BJ (cell line): Measurements from ENCODE around the gene SORCS1. TPM values are rescaled to one million over a fixed set of nuclear protein-coding genes. Genes with fewer than 3 reads are reported as not detected.

Source experiments
- CTCF ChIA-PET: fragments of 350-600 bp; formaldehyde crosslinking; extraction: SDS; loops from one replicate; lab custom pipeline; 2021; ENCODE audit warnings: antibody characterized with exemption, inconsistent platforms; lab: Yijun Ruan, JAX
- POLR2A ChIA-PET: fragments of 300-600 bp; sonication (Branson Sonifier 250); formaldehyde crosslinking; extraction: SDS; loops from one replicate; lab custom pipeline; 2021; ENCODE audit warnings: antibody characterized with exemption; lab: Charles Lee
- DNase-seq: peaks from one replicate; pipeline ENCODE4 v3.0.0-alpha.2; 2011; ENCODE audit warnings: low read depth
- H3K27me3 ChIP-seq: 2 replicates; pipeline ENCODE4 v1.6.0; 2011; ENCODE audit warnings: low read length; ENCODE audit not compliant: control insufficient read depth, insufficient read depth
- H3K36me3 ChIP-seq: 2 replicates; pipeline ENCODE4 v1.5.1; 2011; ENCODE audit warnings: low read length; ENCODE audit not compliant: control insufficient read depth, insufficient read depth
- H3K4me3 ChIP-seq: 2 replicates; pipeline ENCODE4 v1.5.1; 2011; ENCODE audit warnings: low read depth, mild to moderate bottlenecking, control low read depth, low read length
- polyA plus RNA-seq: library from polyadenylated mRNA; depleted of rRNA; stranded (reverse); fragments of >200 nt; gene quantifications from 2 replicates; pipeline ENCODE4 v1.2.3, GENCODE V29; 2011
- TF ChIP-seq, protein P1 (sequence below): IDR thresholded peaks from 2 replicates; pipeline ENCODE4 v1.5.1; 2011; ENCODE audit warnings: low read depth, mild to moderate bottlenecking, control low read depth, inconsistent platforms, low read length, moderate library complexity; ENCODE audit not compliant: insufficient read depth

Gene SORCS1
- polyA plus RNA-seq, 1 experiment, result 0.01 TPM

DNA sequence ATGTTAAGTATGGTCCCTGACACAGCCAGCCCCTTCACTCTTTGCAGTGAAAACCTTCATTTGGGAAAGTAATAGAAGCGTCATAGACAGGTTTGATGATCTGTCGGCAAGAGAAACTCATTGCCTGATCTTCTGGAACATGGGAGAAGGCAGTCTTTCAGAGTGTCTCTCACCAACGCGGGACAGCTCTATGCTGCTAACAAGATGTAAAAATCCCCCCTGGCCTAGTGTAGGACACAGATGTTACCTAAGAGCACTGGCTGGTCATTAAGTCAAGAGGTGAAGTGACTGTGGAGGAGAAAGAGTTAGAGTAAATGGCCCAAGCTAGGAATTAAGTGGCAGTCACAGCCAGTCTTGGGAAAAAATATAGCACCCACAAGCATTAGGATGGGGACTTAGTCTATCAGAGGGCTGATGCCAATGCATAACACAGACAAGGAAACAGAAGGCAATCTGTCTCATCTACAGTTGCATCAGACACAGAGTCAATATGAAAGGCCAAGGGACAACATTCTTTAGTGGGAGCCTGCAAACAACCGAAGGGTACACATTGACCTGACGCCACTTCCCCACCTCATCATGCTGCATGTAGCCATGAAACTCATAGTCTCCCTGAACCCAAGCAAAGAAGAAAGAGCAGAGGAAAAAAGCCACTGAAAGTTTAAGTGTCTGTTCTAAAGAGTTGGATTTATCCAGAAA, 69.5 kb downstream of the SORCS1 start:
- Histone ChIP-seq H3K27me3 (no peaks in the 10 kb centered on the region), H3K36me3 (no peaks in the 10 kb centered on the region), H3K4me3 (no peak overlapping the region)
- ChIA-PET POLR2A (no interaction called here), CTCF (no interaction called here)
- no peak for DNase-seq
- TF ChIP-seq, protein P1, sequence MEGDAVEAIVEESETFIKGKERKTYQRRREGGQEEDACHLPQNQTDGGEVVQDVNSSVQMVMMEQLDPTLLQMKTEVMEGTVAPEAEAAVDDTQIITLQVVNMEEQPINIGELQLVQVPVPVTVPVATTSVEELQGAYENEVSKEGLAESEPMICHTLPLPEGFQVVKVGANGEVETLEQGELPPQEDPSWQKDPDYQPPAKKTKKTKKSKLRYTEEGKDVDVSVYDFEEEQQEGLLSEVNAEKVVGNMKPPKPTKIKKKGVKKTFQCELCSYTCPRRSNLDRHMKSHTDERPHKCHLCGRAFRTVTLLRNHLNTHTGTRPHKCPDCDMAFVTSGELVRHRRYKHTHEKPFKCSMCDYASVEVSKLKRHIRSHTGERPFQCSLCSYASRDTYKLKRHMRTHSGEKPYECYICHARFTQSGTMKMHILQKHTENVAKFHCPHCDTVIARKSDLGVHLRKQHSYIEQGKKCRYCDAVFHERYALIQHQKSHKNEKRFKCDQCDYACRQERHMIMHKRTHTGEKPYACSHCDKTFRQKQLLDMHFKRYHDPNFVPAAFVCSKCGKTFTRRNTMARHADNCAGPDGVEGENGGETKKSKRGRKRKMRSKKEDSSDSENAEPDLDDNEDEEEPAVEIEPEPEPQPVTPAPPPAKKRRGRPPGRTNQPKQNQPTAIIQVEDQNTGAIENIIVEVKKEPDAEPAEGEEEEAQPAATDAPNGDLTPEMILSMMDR, result no peak

DNA sequence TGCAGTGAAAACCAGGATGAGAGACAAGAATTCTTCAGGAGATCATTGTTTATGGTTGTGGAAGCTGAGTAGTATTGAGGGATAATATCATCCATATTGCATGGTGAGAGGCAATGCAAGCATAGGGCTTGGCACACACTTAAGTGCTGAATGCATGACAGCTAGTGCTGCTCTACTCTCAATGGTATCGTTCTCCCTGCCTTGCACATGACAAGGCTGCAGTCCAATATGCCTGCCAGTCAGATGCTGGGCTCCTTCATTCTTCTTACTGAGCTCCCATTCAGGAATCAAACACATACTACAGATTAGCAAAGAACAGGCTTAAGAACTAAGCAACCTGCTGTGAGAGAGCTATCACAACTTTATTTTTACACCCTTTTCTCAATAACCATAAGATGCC, 72.2 kb downstream of the SORCS1 start:
- no peaks in the 10 kb centered on the region for H3K27me3 ChIP-seq
- no peak overlapping the region for H3K4me3 ChIP-seq
- no peak for DNase-seq
- TF ChIP-seq, protein P1, result no peak
- POLR2A ChIA-PET, result no interaction called here
- CTCF ChIA-PET, result no interaction called here
- no peaks in the 10 kb centered on the region for H3K36me3 ChIP-seq

DNA sequence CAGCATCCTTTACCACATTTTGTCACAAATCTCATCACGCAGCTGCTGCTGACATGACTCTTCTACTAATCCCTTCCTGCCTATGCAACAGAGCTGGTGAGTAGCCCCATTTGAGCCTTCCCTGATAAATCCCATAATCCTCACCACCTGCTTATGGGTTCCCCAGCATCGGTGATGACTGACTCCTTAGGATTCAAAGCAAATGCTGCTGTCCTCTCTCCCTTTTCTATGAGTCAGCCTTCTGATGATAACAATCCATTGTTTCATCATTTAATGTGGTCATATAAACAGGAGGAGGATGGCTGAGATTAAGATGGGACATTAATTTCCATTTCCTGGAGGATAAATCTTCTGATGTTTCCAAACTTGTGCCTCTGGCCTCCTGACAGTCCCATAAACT, 73.4 kb downstream of the SORCS1 start:
- Histone ChIP-seq H3K36me3 (no peaks in the 10 kb centered on the region), H3K27me3 (no peaks in the 10 kb centered on the region), H3K4me3 (no peak overlapping the region)
- ChIA-PET CTCF (no interaction called here), POLR2A (no interaction called here)
- no peak for DNase-seq
- TF ChIP-seq, protein P1, result no peak

DNA sequence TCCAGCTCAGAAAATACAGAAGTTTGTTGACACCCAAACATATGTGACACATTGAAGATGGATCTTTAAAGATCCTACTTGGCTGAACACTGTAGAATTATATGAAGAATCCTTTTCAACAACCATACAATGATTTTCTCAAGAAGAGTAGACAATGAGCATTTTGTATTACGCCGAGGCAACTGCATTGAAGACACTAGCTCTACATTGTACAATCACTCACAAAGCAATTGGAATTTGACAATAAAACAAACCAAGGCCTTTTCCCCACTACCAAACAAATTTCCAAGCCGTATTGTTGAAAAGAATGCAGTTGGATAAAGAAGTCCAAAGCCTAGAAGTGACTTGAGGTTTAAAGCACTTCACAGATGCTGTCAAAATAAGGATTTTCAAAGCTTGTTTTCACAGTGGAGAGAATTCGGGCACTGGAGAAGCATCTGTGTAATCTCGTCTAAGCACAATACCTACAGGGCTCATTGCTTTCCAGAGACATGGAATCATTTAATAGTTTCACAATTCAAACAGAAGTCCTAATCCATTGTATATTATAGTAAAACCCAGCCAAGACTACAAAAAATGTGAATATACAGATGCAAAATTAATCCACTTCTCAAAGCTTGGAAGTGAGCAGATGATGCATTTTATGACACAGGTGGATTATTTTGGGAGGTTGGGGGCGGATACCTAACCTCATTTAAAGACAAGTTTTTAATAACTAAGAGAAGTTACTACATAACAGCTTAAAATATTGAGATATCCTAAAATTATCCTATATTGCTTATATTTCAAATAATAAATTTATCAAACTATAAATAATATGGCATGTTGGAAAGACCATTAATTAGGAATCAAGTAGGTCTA, 78.6 kb downstream of the SORCS1 start:
- CTCF ChIA-PET, result no interaction called here
- POLR2A ChIA-PET, result no interaction called here

More for the DNA sequence above, 78.6 kb downstream of the SORCS1 start:
- no peaks in the 10 kb centered on the region for H3K27me3 ChIP-seq
- H3K4me3 ChIP-seq, result no peak overlapping the region
- no peak for DNase-seq
- TF ChIP-seq, protein P1, result no peak
- H3K36me3 ChIP-seq, result no peaks in the 10 kb centered on the region
